Ovary (tissue), 9 donors: Measurements from ENCODE around the gene EXD3. TPM values are rescaled to one million over a fixed set of nuclear protein-coding genes. Genes with fewer than 3 reads are reported as not detected.

Experiments
- DNase-seq, 5 donors: peaks; one replicate each; pipeline ENCODE4 v3.0.0-alpha.2; 2019 to 2020
- H3K27ac ChIP-seq, 2 donors: fragments of 200-600 bp; one replicate each; pipeline versions ENCODE4 v1.5.1 to v1.8.0; 2019 to 2022
- H3K27me3 ChIP-seq: fragments of 200-600 bp; one replicate; pipeline ENCODE4 v1.8.0; 2022
- H3K36me3 ChIP-seq: fragments of 200-600 bp; sonication (generic); one replicate; pipeline ENCODE4 v1.5.1; 2019
- H3K4me1 ChIP-seq: one replicate; pipeline ENCODE4 v1.8.1; 2013; ENCODE audit warnings: mild to moderate bottlenecking, moderate library complexity; ENCODE audit not compliant: insufficient read depth
- H3K4me3 ChIP-seq: fragments of 200-600 bp; sonication (generic); one replicate; pipeline ENCODE4 v1.5.1; 2017
- H3K9me3 ChIP-seq, 2 donors: fragments of 200-600 bp in 1 of 2; sonication (generic) in 1 of 2; one replicate each; pipeline versions ENCODE4 v1.5.1 to v1.8.1; 2013 to 2019; ENCODE audit warnings: mild to moderate bottlenecking in 1 of 2, moderate library complexity in 1 of 2
- CTCF ChIP-seq, 3 donors: fragments of 450-650 bp in 2 of 3; fragments of 200-600 bp in 1 of 3; IDR thresholded peaks; one replicate each; pipeline versions ENCODE4 v1.5.1 to v1.8.0; 2016 to 2022; ENCODE audit warnings: antibody characterized with exemption in 3 of 3, mild to moderate bottlenecking in 1 of 3
- EP300 ChIP-seq: sonication (generic); formaldehyde crosslinking; IDR thresholded peaks from one replicate; pipeline ENCODE4 v1.6.1; 2017; ENCODE audit warnings: antibody characterized with exemption
- POLR2A ChIP-seq: fragments of 450-650 bp; IDR thresholded peaks from one replicate; pipeline ENCODE4 v1.6.1; 2017; ENCODE audit warnings: antibody characterized with exemption, mild to moderate bottlenecking, moderate library complexity
- WGBS, 3 donors: extraction: QIAGEN DNeasy Blood & Tissue Kit in 1 of 3; methylation state at CpG; one replicate each; pipeline versions ENCODE4 v1.1.5 to v1.1.7; 2013 to 2017; 5-methylcytosine and 5-hydroxymethylcytosine counted together
- intact Hi-C, 4 donors: fragments of 100-400 bp; cut with DNase I; formaldehyde crosslinking; loops; one replicate each; pipeline versions ENCODE4 v1.11.0 to v1.15.1; 2022 to 2023
- polyA plus RNA-seq, 2 donors: library from polyadenylated mRNA; stranded (reverse); fragments of 200-250 nt in 1 of 2; fragments of 350-450 nt in 1 of 2; fragmentation: Illumina TruSeq in 1 of 2; extraction: RNeasy Lipid Tissue Mini Kit (QIAGEN cat#74804) in 1 of 2; gene quantifications; one replicate each; pipeline ENCODE4 v1.2.3, GENCODE V29; 2013 to 2014
- total RNA-seq, 7 donors: library from RNA; depleted of rRNA in 2 of 7; stranded (reverse); fragments of >200 nt in 2 of 7; fragmentation: NEBNext Ultra II Directional in 3 of 7; extraction: Animal tissue kit (Norgen Biotek cat#: 25700) in 3 of 7; gene quantifications; one replicate each; pipeline versions ENCODE4 v1.1.0 to v1.2.4, GENCODE V29; 2016 to 2023
- donor health status: DM: no; HTN: no; CAD: no; lungs with moderate emphysema.
- donor health status: DM: no; HTN: no; CAD: no.
- donor health status: Bipolar disorder and iron deficiency.
- donor health status: DM: yes; HTN: yes; CAD: no.
- donor health status: DM: no; HTN: no; CAD: no.
- donor health status: DM: yes; HTN: yes; CAD: no.

The EXD3 gene
- total and polyA plus RNA-seq, 9 donors = 1.0 to 30.6 (median 23.4) TPM

- H3K27me3 ChIP-seq = no peaks in the 10 kb centered on the region
- peak in 2 of 5 donors; percentile 47 to 48 for DNase-seq
- no peak overlapping the region for H3K27ac ChIP-seq
- H3K4me3 ChIP-seq = no peak overlapping the region
- H3K9me3 ChIP-seq = no peaks in the 10 kb centered on the region
- no peak for TF ChIP-seq POLR2A
- TF ChIP-seq CTCF (IDR thresholded peaks at IDR 0.05) = no peak
- TF ChIP-seq EP300 = no peak
- intact Hi-C loops = no loop called here
- H3K4me1 ChIP-seq = peaks cover 6% of the 10 kb centered on the region
- 77 to 81% (median 79%) methylated on average over 22 to 27 of the region's 27 CpGs for WGBS, 3 donors
- H3K36me3 ChIP-seq = no peaks in the 10 kb centered on the region
Measured at GRCh38 chr9:137428841-137429545, 6.0 kb upstream of the EXD3 start.

GRCh38 chr9:137428311-137428630, 5.3 kb upstream of the EXD3 start:
- 70 to 80% (median 80%) methylated on average over 6 of the region's 6 CpGs for WGBS, 3 donors
- Histone ChIP-seq H3K9me3 (no peaks in the 10 kb centered on the region), H3K4me1 (peaks cover 6% of the 10 kb centered on the region), H3K4me3 (no peak overlapping the region), H3K27ac (no peak overlapping the region), H3K27me3 (no peaks in the 10 kb centered on the region), H3K36me3 (no peaks in the 10 kb centered on the region)
- intact Hi-C loops = no loop called here
- TF ChIP-seq CTCF (IDR thresholded peaks at IDR 0.05) (no peak), POLR2A (no peak), EP300 (no peak)
- peak in 2 of 5 donors; percentile 17 to 33 for DNase-seq

GRCh38 chr9:137427454-137428310, 4.7 kb upstream of the EXD3 start:
- H3K27ac ChIP-seq = no peak overlapping the region
- no peaks in the 10 kb centered on the region for H3K36me3 ChIP-seq
- H3K27me3 ChIP-seq = no peaks in the 10 kb centered on the region
- 80 to 83% (median 82%) methylated on average over 26 to 27 of the region's 27 CpGs for WGBS, 3 donors
- TF ChIP-seq CTCF (IDR thresholded peaks at IDR 0.05) (no peak), EP300 (no peak), POLR2A (no peak)
- peak in 2 of 5 donors; percentile 24 to 38 for DNase-seq
- peaks cover 6% of the 10 kb centered on the region for H3K4me1 ChIP-seq
- intact Hi-C loops = no loop called here
- H3K9me3 ChIP-seq = no peaks in the 10 kb centered on the region
- no peak overlapping the region for H3K4me3 ChIP-seq

GRCh38 chr9:137426018-137426681, 3.2 kb upstream of the EXD3 start:
- TF ChIP-seq CTCF (IDR thresholded peaks at IDR 0.05) (no peak), POLR2A (no peak), EP300 (no peak)
- DNase-seq = peak in 4 of 5 donors; percentile 22 to 40 (median 38)
- intact Hi-C loops = no loop called here

More at GRCh38 chr9:137426018-137426681, 3.2 kb upstream of the EXD3 start:
- Histone ChIP-seq H3K4me3 (no peak overlapping the region), H3K4me1 (peaks cover 6% of the 10 kb centered on the region), H3K9me3 (no peaks in the 10 kb centered on the region), H3K27me3 (no peaks in the 10 kb centered on the region), H3K36me3 (no peaks in the 10 kb centered on the region), H3K27ac (no peak overlapping the region)
- WGBS, 3 donors = 81 to 85% (median 82%) methylated on average over 18 of the region's 18 CpGs
